HCT116 (cell line): ENCODE results near the gene GSN. TPM values are rescaled to one million over a fixed set of nuclear protein-coding genes. Genes with fewer than 3 reads are reported as not detected.
A peak's percentile ranks its signal among the peaks of the same experiment; 100 is the strongest.

Source experiments
- ATAC-seq: fragments of 200-7000 bp; cut with Tn5 transposase; 2 replicates; pipeline ENCODE4 v1.9.1; 2020; ENCODE audit warnings: mild to moderate bottlenecking, moderate library complexity
- BruUV-seq: library from RNA; stranded (reverse); fragments of 400-500 nt; replicated peaks from 2 replicates; lab custom pipeline; 2021; lab: Mats Ljungman, UMichigan
- CTCF ChIA-PET: fragments of 300-600 bp; sonication (Branson Sonifier 250); formaldehyde crosslinking; loops from one replicate; lab custom pipeline; 2021; ENCODE audit warnings: antibody characterized with exemption; lab: Charles Lee
- POLR2A ChIA-PET: fragments of 300-600, 350-600 bp; sonication (Branson Sonifier 250); formaldehyde crosslinking; loops from one replicate; lab custom pipeline; 2021; ENCODE audit warnings: antibody characterized with exemption; lab: Charles Lee
- RAD21 ChIA-PET, 2 experiments: fragments of 300-600 bp; sonication (Branson Sonifier 250); formaldehyde crosslinking; loops; one replicate each; lab custom pipeline; 2023; ENCODE audit warnings: low total read pairs in 2 of 2; ENCODE audit not compliant: uncharacterized antibody in 2 of 2, unreplicated experiment in 2 of 2, low non-redundant PET in 1 of 2; lab: Charles Lee
- DNase-seq: peaks from one replicate; pipeline ENCODE4 v3.0.0-alpha.2; 2010; ENCODE audit warnings: low read depth, low spot score
- H2AFZ ChIP-seq: fragments of 200-600 bp; shearing (Covaris generic), sonication (generic); 2 replicates; pipeline ENCODE4 v1.6.1; 2017; ENCODE audit warnings: low read depth, mixed run types, mixed read lengths, antibody characterized with exemption, low read length; ENCODE audit not compliant: poor library complexity, severe bottlenecking
- H3K27ac ChIP-seq: 2 replicates; pipeline ENCODE4 v1.5.1; 2012; ENCODE audit warnings: low read depth, low read length
- H3K27me3 ChIP-seq: fragments of 200-600 bp; sonication (generic); 2 replicates; pipeline ENCODE4 v1.6.1; 2016; ENCODE audit warnings: mixed run types, low read length, mixed read lengths; ENCODE audit not compliant: insufficient read depth
- H3K36me3 ChIP-seq, 2 experiments: fragments of 200-500 bp in 1 of 2; fragments of 200-600 bp in 1 of 2; sonication (Bioruptor generic) in 1 of 2; sonication (generic) in 1 of 2; 2 replicates each; pipeline versions ENCODE4 v1.5.1 to v1.6.1; 2014 to 2016; ENCODE audit warnings: low read length in 2 of 2, inconsistent platforms in 1 of 2, mixed read lengths in 1 of 2, mixed run types in 1 of 2; ENCODE audit not compliant: insufficient read depth in 2 of 2, control insufficient read depth in 1 of 2
- H3K4me1 ChIP-seq, 2 experiments: fragments of 200-600 bp in 1 of 2; sonication (generic) in 1 of 2; 2 replicates each; pipeline versions ENCODE4 v1.5.1 to v1.6.1; 2012 to 2017; ENCODE audit warnings: low read length in 2 of 2, inconsistent platforms in 1 of 2, mild to moderate bottlenecking in 1 of 2, mixed read lengths in 1 of 2, mixed run types in 1 of 2, moderate library complexity in 1 of 2; ENCODE audit not compliant: insufficient read depth in 2 of 2, control insufficient read depth in 1 of 2
- H3K4me2 ChIP-seq: fragments of 200-600 bp; sonication (generic); 2 replicates; pipeline ENCODE4 v1.6.1; 2017; ENCODE audit warnings: mixed run types, low read length, mixed read lengths
- H3K4me3 ChIP-seq, 2 experiments: fragments of 200-600 bp in 1 of 2; sonication (generic) in 1 of 2; replicated peaks in 1 of 2; 2 replicates each; pipeline ENCODE4 v1.5.1; 2011 to 2016; ENCODE audit warnings: low read length in 2 of 2, control low read depth in 1 of 2, low read depth in 1 of 2, mild to moderate bottlenecking in 1 of 2, mixed read lengths in 1 of 2, mixed run types in 1 of 2
- H3K79me2 ChIP-seq: fragments of 200-600 bp; sonication (generic); 2 replicates; pipeline ENCODE4 v1.6.1; 2017; ENCODE audit warnings: mild to moderate bottlenecking, mixed run types, low read length, moderate library complexity, mixed read lengths; ENCODE audit not compliant: insufficient read depth
- H3K9ac ChIP-seq: fragments of 200-600 bp; sonication (generic); 2 replicates; pipeline ENCODE4 v1.6.1; 2016; ENCODE audit warnings: low read length, mixed read lengths
- H3K9me2 ChIP-seq: fragments of 200-600 bp; sonication (generic), shearing (Covaris generic); 2 replicates; pipeline ENCODE4 v1.6.1; 2017; ENCODE audit warnings: mixed run types, mild to moderate bottlenecking, moderate library complexity; ENCODE audit not compliant: insufficient read depth
- H3K9me3 ChIP-seq, 2 experiments: fragments of 200-500 bp in 1 of 2; fragments of 200-600 bp in 1 of 2; sonication (Bioruptor generic) in 1 of 2; sonication (generic) in 1 of 2; 2 replicates each; pipeline ENCODE4 v1.6.1; 2014 to 2017; ENCODE audit warnings: low read length in 2 of 2, mixed read lengths in 2 of 2, inconsistent platforms in 1 of 2, low read depth in 1 of 2, mild to moderate bottlenecking in 1 of 2, mixed run types in 1 of 2, moderate library complexity in 1 of 2; ENCODE audit not compliant: control insufficient read depth in 1 of 2, insufficient read depth in 1 of 2
- H4K20me1 ChIP-seq: fragments of 200-600 bp; sonication (generic), shearing (Covaris generic); 2 replicates; pipeline ENCODE4 v1.6.1; 2017; ENCODE audit warnings: mixed run types, mild to moderate bottlenecking, moderate library complexity; ENCODE audit not compliant: insufficient read depth
- FOSL1 ChIP-seq: IDR thresholded peaks from 2 replicates; pipeline ENCODE4 v1.6.1; 2012; ENCODE audit warnings: low read depth
- JUND ChIP-seq: IDR thresholded peaks from 2 replicates; pipeline ENCODE4 v1.6.1; 2012
- POLR2AphosphoS5 ChIP-seq: IDR thresholded peaks from 2 replicates; pipeline ENCODE4 v1.6.1; 2011; ENCODE audit warnings: mild to moderate bottlenecking, low read depth, low read length, moderate library complexity
- RAD21 ChIP-seq: IDR thresholded peaks from 2 replicates; pipeline ENCODE4 v1.6.1; 2012; ENCODE audit warnings: low read depth, mild to moderate bottlenecking
- REST ChIP-seq: IDR thresholded peaks from 2 replicates; pipeline ENCODE4 v1.6.1; 2012; ENCODE audit warnings: low read depth
- SIN3A ChIP-seq: IDR thresholded peaks from 2 replicates; pipeline ENCODE4 v1.6.1; 2012; ENCODE audit warnings: low read depth
- SRF ChIP-seq: IDR thresholded peaks from 2 replicates; pipeline ENCODE4 v1.6.1; 2012; ENCODE audit warnings: low read depth
- TCF7L2 ChIP-seq: IDR thresholded peaks from 2 replicates; pipeline ENCODE4 v1.7.0; 2011; ENCODE audit warnings: borderline replicate concordance, inconsistent platforms; ENCODE audit not compliant: insufficient read depth, insufficient read length; ENCODE audit errors: extremely low read depth
- YY1 ChIP-seq: IDR thresholded peaks from 2 replicates; pipeline ENCODE4 v1.6.1; 2011; ENCODE audit warnings: low read length, low read depth, moderate library complexity, mild to moderate bottlenecking; ENCODE audit not compliant: insufficient replicate concordance; ENCODE audit errors: extremely low read depth
- ZFX ChIP-seq: fragments of 450-650 bp; IDR thresholded peaks from 2 replicates; pipeline ENCODE4 v1.6.1; 2017
- intact Hi-C: fragments of 100-400 bp; cut with micrococcal nuclease; formaldehyde crosslinking; loops from 2 replicates; pipeline ENCODE4 v1.10.0; 2022
- total RNA-seq: library from RNA; stranded (reverse); gene quantifications from one replicate; pipeline ENCODE4 v1.2.1, GENCODE V29; 2021; ENCODE audit not compliant: unreplicated experiment

The GSN gene
- total RNA-seq, 1 experiment from 2014 or later = 71.3 TPM

GRCh38 chr9:121285835-121286687 is 18.1 kb downstream of the GSN start:
- H3K9ac ChIP-seq = peak overlapping the region; percentile 70

More at GRCh38 chr9:121285835-121286687, 18.1 kb downstream of the GSN start:
- Histone ChIP-seq H3K4me1 (peaks cover 86 to 92% of the 10 kb centered on the region in 2 experiments), H3K4me3 (peak overlapping the region; percentile 32 to 52), H3K79me2 (no peaks in the 10 kb centered on the region), H4K20me1 (no peaks in the 10 kb centered on the region), H2AFZ (no peak overlapping the region), H3K36me3 (no peaks in the 10 kb centered on the region), H3K27me3 (no peaks in the 10 kb centered on the region), H3K9me3 (no peaks in the 10 kb centered on the region), H3K27ac (peak overlapping the region; percentile 99), H3K9me2 (no peaks in the 10 kb centered on the region), H3K4me2 (peak overlapping the region; percentile 84)
- DNase-seq (peak; percentile 64), ATAC-seq (peak; percentile 37)
- TF ChIP-seq TCF7L2 (peak; percentile 18), SRF (no peak), JUND (no peak), REST (no peak), YY1 (peak; percentile 38), RAD21 (no peak), POLR2AphosphoS5 (peak; percentile 83), ZFX (peak; percentile 36), SIN3A (no peak), FOSL1 (no peak)
- BruUV-seq = TSS peak; percentile 98
- intact Hi-C loops = loop anchor here (10.0 kb wide), 1 partner anchor 301 kb away; no protein-coding TSS in a partner anchor
- ChIA-PET POLR2A (interaction anchor here (1.0 to 2.9 kb wide), 5 partner anchors 8 to 18 kb away, joined by 3 to 18 read pairs (median 9); partner anchors contain the start of gene GSN), RAD21 (no interaction called here), CTCF (interaction anchor here (1.2 to 4.2 kb wide), 6 partner anchors 8 to 73 kb away, joined by 3 to 29 read pairs (median 14); no protein-coding TSS in a partner anchor)
